T-cell (primary cell): ENCODE results near the gene SLC24A3. TPM values are rescaled to one million over a fixed set of nuclear protein-coding genes. Genes with fewer than 3 reads are reported as not detected.

Experiments used
- ATAC-seq, 4 experiments: fragments of 200-7000 bp in 3 of 4; fragments of 150-1000 bp in 1 of 4; cut with Tn5 transposase; replicated peaks in 1 of 4; 1 replicate in 3 of 4; 2 replicates in 1 of 4; pipeline ENCODE4 v1.10.0; 2021; ENCODE audit warnings: moderate library complexity in 3 of 4, mild to moderate bottlenecking in 2 of 4, moderate number of reproducible peaks in 1 of 4
- CTCF ChIA-PET, 2 donors: fragments of 300-600 bp; sonication (Branson Sonifier 250); formaldehyde crosslinking; loops; one replicate each; lab custom pipeline; 2022; ENCODE audit warnings: antibody characterized with exemption in 2 of 2; lab: Charles Lee
- POLR2A ChIA-PET, 2 donors: fragments of 300-600 bp; sonication (Branson Sonifier 250); formaldehyde crosslinking; loops; one replicate each; lab custom pipeline; 2022; ENCODE audit warnings: antibody characterized with exemption in 2 of 2; lab: Charles Lee
- DNase-seq, 35 experiments: peaks; one replicate each; pipeline versions ENCODE4 v3.0.0 to v3.0.0-alpha.2; 2013 to 2023
- H3K27ac ChIP-seq: one replicate; pipeline ENCODE4 v1.5.1; 2013; ENCODE audit warnings: low read length
- H3K27me3 ChIP-seq, 2 experiments: replicated peaks in 1 of 2; 1 replicate in 1 of 2; 2 replicates in 1 of 2; pipeline versions ENCODE4 v1.6.1 to v1.7.0; 2013; ENCODE audit warnings: low read length in 1 of 2, mixed read lengths in 1 of 2; ENCODE audit not compliant: control insufficient read depth in 2 of 2, insufficient read depth in 2 of 2; ENCODE audit errors: extremely low read depth in 1 of 2
- H3K36me3 ChIP-seq, 2 donors: 1 replicate in 1 of 2; 2 replicates in 1 of 2; pipeline versions ENCODE4 v1.6.1 to v1.7.0; 2013; ENCODE audit warnings: low read length in 1 of 2; ENCODE audit not compliant: control insufficient read depth in 2 of 2, insufficient read depth in 1 of 2; ENCODE audit errors: extremely low read depth in 1 of 2
- H3K4me1 ChIP-seq, 2 experiments: 1 replicate in 1 of 2; 2 replicates in 1 of 2; pipeline versions ENCODE4 v1.6.1 to v1.7.0; 2013; ENCODE audit warnings: low read length in 2 of 2, mixed read lengths in 1 of 2; ENCODE audit not compliant: insufficient read depth in 2 of 2, control insufficient read depth in 1 of 2; ENCODE audit errors: extremely low read depth in 1 of 2
- H3K4me3 ChIP-seq, 2 donors: 1 replicate in 1 of 2; 2 replicates in 1 of 2; pipeline versions ENCODE4 v1.5.1 to v1.7.0; 2013; ENCODE audit warnings: mild to moderate bottlenecking in 2 of 2, low read length in 1 of 2, moderate library complexity in 1 of 2; ENCODE audit not compliant: control insufficient read depth in 1 of 2; ENCODE audit errors: extremely low read depth in 1 of 2
- H3K9me3 ChIP-seq: 2 replicates; pipeline ENCODE4 v1.7.0; 2013
- H3K27ac Mint-ChIP-seq, 2 donors: one replicate each; pipeline ENCODE4 v1.8.0; 2020 to 2021; ENCODE audit warnings: mild to moderate bottlenecking in 2 of 2, mixed read lengths in 2 of 2
- H3K27me3 Mint-ChIP-seq, 2 donors: one replicate each; pipeline ENCODE4 v1.8.0; 2021 to 2022; ENCODE audit warnings: mixed read lengths in 2 of 2
- H3K36me3 Mint-ChIP-seq: one replicate; pipeline ENCODE4 v1.8.0; 2021; ENCODE audit warnings: mixed read lengths
- H3K4me1 Mint-ChIP-seq, 3 donors: one replicate each; pipeline ENCODE4 v1.8.0; 2020 to 2022; ENCODE audit warnings: mixed read lengths in 3 of 3, mild to moderate bottlenecking in 1 of 3
- H3K4me3 Mint-ChIP-seq, 3 donors: one replicate each; pipeline ENCODE4 v1.8.0; 2020 to 2022; ENCODE audit warnings: mild to moderate bottlenecking in 3 of 3, mixed read lengths in 3 of 3, moderate library complexity in 3 of 3
- H3K9me3 Mint-ChIP-seq, 3 donors: one replicate each; pipeline ENCODE4 v1.8.0; 2020 to 2022; ENCODE audit warnings: mixed read lengths in 3 of 3
- WGBS: methylation state at CpG from one replicate; pipeline ENCODE4 v1.1.5; 2013; ENCODE audit warnings: missing lambda C conversion rate; ENCODE audit not compliant: insufficient coverage; 5-methylcytosine and 5-hydroxymethylcytosine counted together
- total RNA-seq, 35 experiments: library from RNA in 6 of 35; stranded (reverse) in 6 of 35; fragments of 120-200 nt in 1 of 35; gene quantifications; one replicate each; pipeline versions ENCODE4 v1.2.1 to v1.2.4 and lab custom pipeline; 2013 to 2026

The SLC24A3 gene
- total RNA-seq, 5 donors from 2014 or later (not counting 1 experiment from before 2014, with no cell fraction given), result 0.06 to 0.25 (median 0.12) TPM

DNA sequence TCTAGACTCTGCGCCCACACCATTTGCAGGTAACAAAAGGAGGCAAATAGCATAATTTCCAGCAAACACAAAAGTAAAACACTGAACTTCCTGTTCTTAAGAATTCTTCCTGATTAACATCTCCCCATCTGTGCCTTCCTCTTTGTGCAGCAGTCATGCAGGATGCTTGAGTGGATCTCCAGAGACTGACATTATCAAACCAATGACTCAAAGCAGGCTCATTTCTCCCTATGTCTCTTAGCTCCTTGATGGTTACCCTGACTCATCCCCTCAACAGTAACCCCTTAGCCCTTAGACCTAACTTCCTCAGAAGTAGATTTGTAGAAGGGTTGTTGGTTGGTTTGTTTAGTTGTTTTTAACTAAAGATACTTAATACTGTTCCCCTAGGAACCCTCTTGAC lies 408.6 kb downstream of the SLC24A3 start:
- Histone ChIP-seq H3K9me3 (no peaks in the 10 kb centered on the region), H3K36me3 (no peaks in the 10 kb centered on the region), H3K4me3 (no peak overlapping the region), H3K27ac (no peak overlapping the region), H3K4me1 (no peaks in the 10 kb centered on the region), H3K27me3 (peaks cover 0 to 3% of the 10 kb centered on the region in 2 experiments)
- no peak for ATAC-seq
- Mint-ChIP-seq H3K9me3 (peaks cover 0 to 9% (median 7%) of the 10 kb centered on the region in 3 donors), H3K27ac (no peak overlapping the region), H3K4me3 (no peak overlapping the region), H3K4me1 (no peaks in the 10 kb centered on the region), H3K36me3 (no peaks in the 10 kb centered on the region), H3K27me3 (peaks cover 4 to 27% of the 10 kb centered on the region in 2 donors)
- ChIA-PET POLR2A (no interaction called here), CTCF (interaction anchor here in 1 of 2 donors (0.6 kb wide), 1 partner anchor 39 kb away, joined by 13 read pairs; no protein-coding TSS in a partner anchor)
- WGBS, result no CpG with 5 or more reads among the region's 1 CpG
- DNase-seq, result no peak

DNA sequence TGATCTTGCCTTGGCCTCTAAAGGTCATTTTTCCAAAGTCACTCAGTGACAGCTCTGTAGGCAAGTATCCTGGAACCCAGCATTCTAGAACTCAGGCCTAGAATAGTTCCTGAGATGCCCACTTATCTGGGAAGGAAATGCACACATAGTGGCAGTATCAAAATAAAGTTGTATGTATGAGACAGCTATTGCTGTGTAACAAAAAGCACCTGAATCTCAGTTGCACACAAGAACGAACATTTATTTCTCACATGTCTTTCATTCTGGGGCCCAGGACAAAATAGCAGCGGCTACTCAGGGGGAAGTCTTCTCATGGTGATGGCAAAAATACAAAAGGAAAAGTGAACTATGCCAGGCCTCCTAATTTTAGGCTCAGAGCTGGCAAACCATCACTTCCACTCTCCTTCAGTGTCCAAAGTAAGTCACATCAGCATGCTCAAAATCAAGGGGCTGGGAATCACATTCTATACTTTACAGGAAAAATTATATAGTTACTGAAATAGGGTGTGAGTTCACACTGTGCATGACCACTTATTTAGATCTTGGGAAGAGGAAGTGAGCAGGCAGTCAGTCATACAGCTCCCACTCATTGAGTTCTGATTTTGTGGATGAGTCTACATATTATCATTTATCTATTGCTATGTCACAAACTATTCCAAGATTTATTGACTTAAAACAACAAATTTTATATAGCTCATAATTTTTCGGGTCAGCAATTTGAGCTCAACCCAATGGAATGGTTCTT lies 412.0 kb downstream of the SLC24A3 start:
- Mint-ChIP-seq H3K27me3 (peaks cover 0 to 14% of the 10 kb centered on the region in 2 donors), H3K36me3 (no peaks in the 10 kb centered on the region), H3K4me3 (no peak overlapping the region), H3K4me1 (no peaks in the 10 kb centered on the region), H3K9me3 (peaks cover 0 to 12% (median 9%) of the 10 kb centered on the region in 3 donors), H3K27ac (no peak overlapping the region)
- WGBS, result no CpG with 5 or more reads among the region's 3 CpGs
- CTCF ChIA-PET, result interaction anchor here in 1 of 2 donors (1.0 kb wide), 1 partner anchor 18 kb away, joined by 4 read pairs; no protein-coding TSS in a partner anchor
- no peaks in the 10 kb centered on the region for H3K27me3 ChIP-seq
- no peak overlapping the region for H3K4me3 ChIP-seq
- POLR2A ChIA-PET, result no interaction called here
- no peaks in the 10 kb centered on the region for H3K36me3 ChIP-seq
- no peaks in the 10 kb centered on the region for H3K4me1 ChIP-seq
- H3K9me3 ChIP-seq, result no peaks in the 10 kb centered on the region
- no peak overlapping the region for H3K27ac ChIP-seq
- ATAC-seq, result no peak
- DNase-seq, result no peak

DNA sequence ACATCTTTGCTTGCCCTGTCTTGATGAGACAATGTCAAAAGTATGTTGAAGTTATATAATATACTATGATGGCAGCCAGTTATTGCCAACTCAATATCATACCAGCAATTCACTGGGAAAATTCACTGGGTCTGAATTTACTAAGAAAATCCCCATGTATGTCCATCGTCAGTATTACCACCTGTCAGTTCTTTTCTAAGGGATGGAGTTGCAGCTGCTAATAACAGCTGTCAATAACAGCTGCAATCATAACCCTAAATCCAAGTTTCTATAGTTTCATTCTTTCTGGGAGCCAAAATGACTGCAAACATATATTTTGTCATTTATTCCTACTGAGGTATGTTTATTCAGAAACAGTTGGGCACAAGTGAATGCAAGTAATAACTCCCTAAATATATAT lies 413.0 kb downstream of the SLC24A3 start:
- H3K36me3 Mint-ChIP-seq, result no peaks in the 10 kb centered on the region
- POLR2A ChIA-PET, result no interaction called here
- peaks cover 0 to 12% (median 9%) of the 10 kb centered on the region in 3 donors for H3K9me3 Mint-ChIP-seq
- no CpG with 5 or more reads among the region's 1 CpG for WGBS
- Histone ChIP-seq H3K9me3 (no peaks in the 10 kb centered on the region), H3K27me3 (no peaks in the 10 kb centered on the region), H3K4me1 (no peaks in the 10 kb centered on the region), H3K36me3 (no peaks in the 10 kb centered on the region), H3K4me3 (no peak overlapping the region), H3K27ac (no peak overlapping the region)
- ATAC-seq (no peak), DNase-seq (no peak)
- H3K27ac Mint-ChIP-seq, result no peak overlapping the region
- CTCF ChIA-PET, result no interaction called here
- H3K27me3 Mint-ChIP-seq, result peaks cover 0 to 7% of the 10 kb centered on the region in 2 donors
- H3K4me1 Mint-ChIP-seq, result no peaks in the 10 kb centered on the region
- no peak overlapping the region for H3K4me3 Mint-ChIP-seq

DNA sequence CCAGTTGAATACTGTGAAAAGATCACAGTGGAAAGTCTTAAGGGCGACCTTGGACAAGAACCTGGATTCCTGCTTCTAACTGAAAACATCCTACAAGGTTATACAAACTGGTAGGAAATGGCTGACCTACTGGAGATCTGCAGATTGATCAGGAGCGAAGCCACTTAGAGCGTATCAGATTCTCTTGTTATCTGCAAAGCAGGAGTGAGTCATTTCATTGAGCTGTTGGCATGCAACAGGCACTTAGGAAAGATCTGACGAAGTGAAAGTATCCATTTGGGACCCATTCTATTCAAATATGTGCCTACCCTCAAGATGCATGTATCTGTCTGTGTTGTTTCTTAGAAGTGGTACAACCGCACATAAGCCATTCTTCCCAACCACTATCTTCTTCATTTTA lies 414.5 kb downstream of the SLC24A3 start:
- no peak for DNase-seq
- H3K9me3 ChIP-seq, result no peaks in the 10 kb centered on the region
- H3K9me3 Mint-ChIP-seq, result peaks cover 0 to 12% (median 9%) of the 10 kb centered on the region in 3 donors
- H3K27ac ChIP-seq, result no peak overlapping the region
- H3K4me1 ChIP-seq, result no peaks in the 10 kb centered on the region
- no peaks in the 10 kb centered on the region for H3K4me1 Mint-ChIP-seq
- H3K36me3 Mint-ChIP-seq, result no peaks in the 10 kb centered on the region
- no peak overlapping the region for H3K4me3 Mint-ChIP-seq
- H3K27me3 Mint-ChIP-seq, result peaks cover 0 to 7% of the 10 kb centered on the region in 2 donors
- CTCF ChIA-PET, result no interaction called here
- 80% methylated on average over 2 of the region's 5 CpGs for WGBS
- H3K4me3 ChIP-seq, result no peak overlapping the region
- H3K36me3 ChIP-seq, result no peaks in the 10 kb centered on the region
- POLR2A ChIA-PET, result no interaction called here
- no peak for ATAC-seq
- H3K27ac Mint-ChIP-seq, result no peak overlapping the region
- H3K27me3 ChIP-seq, result no peaks in the 10 kb centered on the region

DNA sequence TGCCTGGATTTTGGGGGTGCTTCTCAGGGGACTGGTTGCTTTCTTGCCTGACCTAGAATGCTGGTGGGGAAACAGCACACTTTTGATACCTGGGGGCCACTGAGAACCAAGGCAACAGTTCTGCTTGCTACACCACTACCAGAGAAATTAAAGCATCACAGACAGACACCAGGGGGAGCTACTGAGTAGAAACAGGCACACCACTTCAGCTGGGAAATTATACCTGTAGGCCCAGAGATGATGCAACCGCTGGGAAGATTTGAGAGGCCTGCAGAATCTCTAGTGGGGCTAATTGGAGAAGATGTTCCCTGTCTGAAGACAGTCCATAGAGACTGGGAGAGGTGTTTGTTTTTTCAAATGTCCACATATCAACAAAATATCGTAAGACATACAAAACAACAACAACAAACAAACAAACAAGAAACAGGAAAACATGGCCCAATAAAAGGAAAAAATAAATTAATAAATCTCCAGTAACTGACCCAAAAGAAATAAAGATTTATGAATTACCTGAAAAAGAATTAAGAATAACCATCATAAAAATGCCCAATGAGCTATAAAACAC lies 416.2 kb downstream of the SLC24A3 start:
- H3K36me3 ChIP-seq, result no peaks in the 10 kb centered on the region
- ATAC-seq (no peak), DNase-seq (peak in 12 of 35 experiments; percentile 2 to 50 (median 4))
- no peak overlapping the region for H3K27ac Mint-ChIP-seq
- peaks cover 2 to 11% of the 10 kb centered on the region in 2 donors for H3K27me3 Mint-ChIP-seq
- no peaks in the 10 kb centered on the region for H3K36me3 Mint-ChIP-seq
- H3K9me3 Mint-ChIP-seq, result peaks cover 0 to 12% (median 5%) of the 10 kb centered on the region in 3 donors
- H3K4me1 ChIP-seq, result no peaks in the 10 kb centered on the region
- no peaks in the 10 kb centered on the region for H3K4me1 Mint-ChIP-seq
- H3K27ac ChIP-seq, result no peak overlapping the region
- ChIA-PET POLR2A (interaction anchor here in 1 of 2 donors (0.6 kb wide), 1 partner anchor 846 kb away, joined by 3 read pairs; no protein-coding TSS in a partner anchor), CTCF (interaction anchor here (0.7 to 2.2 kb wide), 3 partner anchors 10 to 40 kb away, joined by 3 to 6 read pairs (median 3); no protein-coding TSS in a partner anchor)
- WGBS, result no CpG with 5 or more reads among the region's 2 CpGs
- H3K9me3 ChIP-seq, result no peaks in the 10 kb centered on the region
- H3K27me3 ChIP-seq, result no peaks in the 10 kb centered on the region
- H3K4me3 Mint-ChIP-seq, result no peak overlapping the region
- no peak overlapping the region for H3K4me3 ChIP-seq

DNA sequence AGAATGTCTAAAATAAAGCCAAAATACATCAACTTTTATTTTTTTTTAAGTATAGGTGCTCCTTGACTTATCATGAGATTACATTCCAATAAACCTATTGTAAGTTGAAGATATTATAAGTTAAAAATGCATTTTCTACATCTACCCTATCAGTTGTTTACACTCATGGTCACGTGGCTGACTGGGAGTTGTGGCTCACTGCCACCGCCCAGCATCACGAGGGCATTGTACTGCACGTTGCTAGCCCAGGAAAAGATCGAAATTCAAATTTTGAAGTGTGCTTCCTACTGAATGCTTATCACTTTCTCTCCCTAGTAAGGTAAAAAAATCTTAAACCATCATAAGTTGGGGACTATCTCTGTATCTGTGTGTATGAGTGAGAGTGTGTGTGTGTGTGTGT lies 419.0 kb downstream of the SLC24A3 start:
- no peaks in the 10 kb centered on the region for H3K36me3 Mint-ChIP-seq
- WGBS, result 90% methylated on average over 2 of the region's 5 CpGs
- CTCF ChIA-PET, result interaction anchor here in 1 of 2 donors (1.1 kb wide), 1 partner anchor 31 kb away, joined by 3 read pairs; no protein-coding TSS in a partner anchor

More for the DNA sequence above, 419.0 kb downstream of the SLC24A3 start:
- POLR2A ChIA-PET, result no interaction called here
- Histone ChIP-seq H3K4me3 (no peak overlapping the region), H3K27ac (no peak overlapping the region), H3K36me3 (no peaks in the 10 kb centered on the region), H3K27me3 (no peaks in the 10 kb centered on the region), H3K9me3 (no peaks in the 10 kb centered on the region), H3K4me1 (no peaks in the 10 kb centered on the region)
- ATAC-seq, result no peak
- Mint-ChIP-seq H3K9me3 (peaks cover 4 to 9% (median 5%) of the 10 kb centered on the region in 3 donors), H3K27ac (no peak overlapping the region), H3K4me1 (no peaks in the 10 kb centered on the region), H3K27me3 (peaks cover 2 to 11% of the 10 kb centered on the region in 2 donors), H3K4me3 (no peak overlapping the region)
- DNase-seq, result no peak
